Ureter (tissue), 1 donor: ENCODE results near the gene PAXIP1. TPM values are rescaled to one million over a fixed set of nuclear protein-coding genes. Genes with fewer than 3 reads are reported as not detected.
A peak's percentile ranks its signal among the peaks of the same experiment; 100 is the strongest.
"Not testable (repeated sequence)": the region's sequence is repeated elsewhere in the genome, so short reads cannot be mapped to it uniquely, and the experiment has no call there.

Source experiments
- DNase-seq: peaks from one replicate; pipeline ENCODE4 v3.0.0-alpha.2; 2020; ENCODE audit warnings: low spot score
- total RNA-seq: library from RNA; stranded (reverse); gene quantifications from one replicate; pipeline ENCODE4 v1.2.4, GENCODE V29; 2023
- donor health status: DM: yes; HTN: yes; CAD: no.

Gene PAXIP1
- total RNA-seq, 1 donor from 2014 or later, result 16.4 TPM

DNA sequence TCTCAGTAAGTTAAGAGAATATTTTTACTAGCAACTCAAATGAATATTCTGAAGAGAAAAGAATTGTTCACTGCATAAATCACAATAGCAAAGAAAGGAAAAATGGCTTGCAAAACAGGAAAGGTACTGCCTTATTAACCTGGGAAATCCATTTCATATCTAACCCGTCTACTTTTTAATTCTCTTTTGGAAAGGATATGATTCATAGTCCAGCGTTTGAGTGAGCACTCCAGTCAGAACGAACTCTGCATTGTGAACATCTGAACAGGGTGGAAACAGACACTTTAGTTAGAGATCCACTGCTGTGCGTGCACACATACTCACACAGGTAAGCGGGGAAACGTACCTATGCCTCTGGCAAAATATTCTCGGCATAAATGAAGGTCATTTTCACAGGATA is 56.8 kb downstream of the PAXIP1 start:
- no peak for DNase-seq

GRCh38 chr7:154943906-154944305 is 59.0 kb downstream of the PAXIP1 start:
- no peak for DNase-seq

DNA sequence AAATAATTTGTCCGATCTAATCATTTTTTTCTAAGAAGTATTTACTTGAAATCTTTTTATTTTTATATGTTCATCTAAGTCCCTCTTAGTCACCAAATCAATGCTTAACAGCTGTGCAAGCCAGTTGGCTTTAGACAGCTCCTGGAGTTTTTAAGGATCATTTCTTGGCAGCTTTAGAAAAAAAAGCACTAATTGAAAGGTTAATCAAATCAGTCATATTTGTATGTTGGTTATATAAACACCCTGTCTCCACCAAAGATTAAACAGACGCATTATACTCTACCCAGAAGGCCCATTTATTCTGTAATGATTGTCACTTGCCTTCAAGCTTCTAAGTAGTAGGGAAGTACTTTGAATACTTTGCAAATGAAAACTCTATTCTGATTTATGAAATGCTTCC is 60.2 kb downstream of the PAXIP1 start:
- no peak for DNase-seq

- no peak for DNase-seq
Observed at GRCh38 chr7:154937837-154938236, 65.1 kb downstream of the PAXIP1 start.

GRCh38 chr7:154934353-154934952 is 68.5 kb downstream of the PAXIP1 start:
- not testable (repeated sequence) for DNase-seq

DNA sequence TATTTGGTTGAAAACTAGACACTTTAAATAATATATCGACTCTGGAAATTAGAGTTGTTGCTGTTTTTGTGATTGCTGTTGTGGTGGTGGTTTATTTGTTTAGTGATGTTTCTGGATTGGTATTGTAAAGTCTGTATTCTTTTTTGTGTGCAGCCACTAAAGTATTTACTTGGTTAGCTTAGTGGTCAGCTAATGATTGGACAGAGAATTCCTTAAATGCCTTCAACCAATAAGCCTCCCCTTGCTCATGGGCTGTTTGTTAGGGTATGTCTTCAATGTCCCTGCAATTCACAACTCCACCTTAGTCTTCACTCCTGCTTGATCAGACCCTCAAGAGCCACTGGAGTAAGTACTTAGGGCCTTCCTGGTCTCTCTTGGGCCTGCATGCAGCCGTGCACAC is 71.0 kb downstream of the PAXIP1 start:
- DNase-seq, result no peak

GRCh38 chr7:154929006-154929726 is 73.8 kb downstream of the PAXIP1 start:
- DNase-seq, result no peak

DNA sequence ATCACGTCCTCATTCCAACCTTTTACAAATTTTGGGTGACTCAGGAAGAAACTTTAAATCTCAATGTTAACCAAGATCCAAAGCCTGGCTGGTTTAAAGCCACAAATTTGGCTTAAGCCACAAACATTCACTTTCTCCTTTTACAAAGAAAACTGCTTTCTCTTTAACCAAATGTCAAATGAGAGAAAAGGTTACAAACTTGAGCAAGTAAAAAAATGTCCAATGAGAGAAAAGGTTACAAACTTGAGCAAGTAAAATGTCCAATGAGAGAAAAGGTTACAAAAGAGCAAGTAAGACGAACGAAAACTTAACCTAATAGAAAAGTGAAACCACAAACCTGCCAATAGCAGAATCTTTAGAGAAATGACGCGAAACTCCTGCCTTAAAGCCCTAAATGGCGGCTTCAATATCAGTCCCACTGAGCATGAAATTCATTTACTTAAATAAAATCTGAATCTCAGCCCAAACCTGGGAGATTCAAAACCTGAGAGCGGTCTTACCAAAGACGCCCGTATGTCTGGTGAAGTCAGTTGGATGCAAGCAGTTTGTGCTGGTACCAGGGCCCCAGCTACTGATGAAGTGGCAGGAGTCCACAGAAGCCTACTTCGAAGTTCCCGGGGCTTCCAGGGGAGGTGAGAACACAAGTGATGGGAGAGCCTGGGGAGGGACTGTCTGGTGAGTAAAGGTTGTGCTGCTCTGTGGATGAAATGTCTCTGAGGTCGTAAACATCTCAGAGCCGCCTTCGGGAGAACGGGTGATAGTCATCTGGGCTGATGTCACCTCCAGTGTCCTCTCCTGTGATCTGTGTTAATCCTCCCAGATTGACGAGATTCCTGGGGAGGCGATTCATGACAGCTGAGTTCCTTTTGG is 74.6 kb downstream of the PAXIP1 start:
- no peak for DNase-seq

GRCh38 chr7:154927624-154928125 is 75.2 kb downstream of the PAXIP1 start:
- peak; percentile 83 for DNase-seq

GRCh38 chr7:154922472-154922871 is 80.5 kb downstream of the PAXIP1 start:
- not testable (repeated sequence) for DNase-seq

DNA sequence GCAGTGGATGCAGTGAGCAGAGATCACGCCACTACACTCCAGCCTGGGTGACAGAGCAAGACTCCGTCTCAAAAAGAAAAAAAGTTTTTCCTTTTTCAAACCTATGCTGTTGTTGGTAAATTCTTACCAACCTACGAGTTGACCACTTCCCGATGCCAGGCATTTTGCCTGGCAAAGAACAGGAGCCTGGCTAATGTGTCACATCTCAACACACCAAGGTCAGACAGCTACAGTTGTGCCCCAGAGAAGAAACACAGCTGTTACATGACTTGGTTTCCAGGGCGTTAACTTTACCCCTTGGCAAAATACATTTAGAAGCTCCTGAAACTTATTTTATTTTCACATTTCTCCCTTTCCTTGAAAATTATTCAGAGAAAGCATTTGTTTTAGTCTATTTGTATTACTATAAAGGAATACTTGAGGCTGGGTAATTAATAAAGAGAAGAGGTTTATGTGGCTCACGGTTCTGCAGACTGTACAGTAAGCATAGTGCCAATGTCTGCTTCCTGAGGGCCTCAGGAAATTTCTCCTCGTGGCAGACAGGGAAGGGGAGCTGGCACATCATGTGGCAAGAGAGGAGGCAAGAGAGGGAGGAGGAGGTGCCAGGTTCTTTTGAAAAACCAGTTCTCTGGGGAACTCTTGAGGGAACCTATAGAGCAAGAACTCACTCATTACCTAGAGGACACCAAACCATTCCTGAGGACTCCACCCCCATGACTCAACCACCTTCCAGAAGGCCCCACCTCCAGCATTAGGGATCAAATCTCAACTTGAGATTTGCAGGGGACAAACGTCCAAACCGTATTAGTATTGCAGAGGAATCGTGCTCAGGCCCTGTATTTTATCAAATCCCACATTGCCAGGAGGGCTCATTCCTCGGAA is 83.3 kb downstream of the PAXIP1 start:
- DNase-seq, result no peak

DNA sequence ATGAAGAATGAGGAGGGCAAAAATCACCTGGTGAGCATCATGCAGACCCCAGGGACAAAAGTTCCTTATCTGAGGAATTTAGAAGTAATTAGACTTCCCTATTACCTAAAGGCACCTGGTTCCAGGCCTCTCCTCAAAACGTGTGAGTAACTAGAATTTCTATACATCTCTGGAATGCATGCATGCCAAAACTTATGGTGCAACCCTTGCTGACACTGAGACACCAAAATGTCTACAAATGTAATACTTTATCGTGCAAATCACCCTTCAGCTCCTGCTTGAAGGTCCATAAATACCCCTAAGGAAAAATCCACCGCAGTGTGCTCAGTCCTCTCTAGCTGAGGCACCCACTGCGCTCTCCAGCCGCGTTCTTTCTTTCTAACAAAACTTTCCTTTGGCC is 84.2 kb downstream of the PAXIP1 start:
- no peak for DNase-seq

- DNase-seq, result no peak
Observed at GRCh38 chr7:154918266-154918665, 84.7 kb downstream of the PAXIP1 start.

- DNase-seq, result no peak
Observed at GRCh38 chr7:154917808-154918160, 85.1 kb downstream of the PAXIP1 start.

DNA sequence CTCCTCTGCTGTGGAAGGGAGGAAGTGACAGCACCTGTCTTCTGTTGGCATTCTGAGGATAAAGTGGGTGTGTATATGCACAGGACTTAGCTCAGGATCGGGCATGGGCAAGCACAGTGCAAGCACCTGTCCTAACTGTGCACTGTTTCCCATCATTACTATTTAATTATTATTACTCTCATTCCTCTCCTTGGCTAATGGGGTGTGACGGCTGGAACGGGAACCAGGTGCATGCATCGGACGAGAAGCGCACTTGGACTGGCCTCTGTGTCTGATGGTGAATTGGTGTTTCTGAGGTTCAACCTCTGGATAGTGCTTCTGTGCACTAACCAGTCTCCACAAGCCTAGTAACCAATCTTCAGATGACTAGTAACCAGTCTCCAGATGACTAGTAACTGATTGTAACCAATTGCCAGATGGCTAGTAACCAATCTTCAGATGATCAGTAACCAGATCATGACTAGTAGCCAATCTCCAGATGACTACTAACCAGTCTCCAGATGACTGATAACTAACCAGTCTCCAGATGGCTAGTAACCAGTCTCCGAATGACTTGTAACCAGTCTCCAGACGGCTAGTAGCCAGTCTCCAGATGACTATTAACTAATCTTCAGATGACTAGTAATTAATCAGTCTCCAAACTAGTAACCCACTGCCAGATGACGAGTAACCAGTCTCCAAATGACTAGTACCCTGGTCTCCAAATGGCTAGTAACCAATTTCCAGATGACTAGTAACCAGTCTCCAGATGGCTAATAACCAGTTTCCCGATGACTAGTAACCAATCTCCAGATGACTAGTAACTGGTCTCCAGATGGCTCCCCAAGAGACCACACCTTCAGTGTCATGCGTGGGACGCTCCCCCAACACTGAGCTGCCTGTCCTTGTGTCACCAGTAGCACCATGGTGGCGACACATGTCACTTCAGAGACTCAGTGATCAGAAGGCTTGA is 85.8 kb downstream of the PAXIP1 start:
- no peak for DNase-seq

GRCh38 chr7:154916381-154916780 is 86.5 kb downstream of the PAXIP1 start:
- no peak for DNase-seq

- DNase-seq, result no peak
Observed at GRCh38 chr7:154915600-154915999, 87.3 kb downstream of the PAXIP1 start.

DNA sequence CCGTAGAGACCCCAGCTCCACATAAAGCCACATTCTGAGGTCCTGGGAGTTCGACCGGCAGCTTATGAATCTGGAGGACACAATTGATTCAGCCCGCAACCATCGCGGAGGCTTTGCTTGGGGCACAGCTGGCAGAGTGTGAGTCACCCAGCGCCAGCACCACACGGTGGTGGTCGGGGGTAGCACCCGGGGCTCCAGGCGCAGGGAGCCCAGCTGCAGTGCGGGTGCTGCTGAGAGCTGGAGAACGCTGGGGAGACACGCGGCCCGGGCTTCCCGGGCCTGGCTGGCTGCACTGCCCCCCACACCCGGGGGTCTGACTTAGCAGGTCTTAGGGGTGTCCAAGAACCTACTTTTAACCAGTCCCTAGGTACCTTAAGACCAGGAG is 87.9 kb downstream of the PAXIP1 start:
- no peak for DNase-seq

DNA sequence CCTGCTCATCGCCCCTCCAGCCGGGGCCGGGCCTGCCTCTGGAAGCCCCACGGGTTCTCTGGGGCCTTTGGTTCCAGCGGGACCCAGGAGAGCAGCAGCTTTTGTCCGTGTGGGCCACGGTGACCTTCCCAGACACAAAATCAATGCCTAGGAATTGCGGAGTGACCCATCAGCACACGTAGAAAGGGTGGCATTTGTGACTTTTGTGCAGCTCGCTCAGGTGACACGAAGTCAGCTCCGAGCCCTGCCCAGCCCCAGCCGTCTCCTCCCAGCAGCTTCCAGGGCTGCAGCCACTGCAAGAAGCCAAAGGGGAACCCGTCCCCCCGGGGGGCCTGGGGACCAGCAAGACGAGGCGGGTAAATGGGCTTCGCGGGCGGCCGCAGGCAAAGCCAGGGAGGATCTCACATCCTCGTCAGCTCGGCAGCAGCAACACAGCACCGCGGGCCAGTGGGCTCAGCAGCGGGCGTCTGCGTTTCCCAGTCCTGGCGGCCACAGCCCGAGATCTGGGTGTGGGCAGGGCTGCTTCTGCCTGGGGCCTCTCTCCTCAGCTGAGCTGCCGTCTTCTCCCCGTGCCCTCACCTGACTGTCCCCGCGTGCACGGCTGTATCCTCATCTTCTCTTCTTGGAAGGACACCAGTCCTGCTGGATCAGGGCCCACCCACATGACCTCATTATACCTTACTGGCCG is 88.5 kb downstream of the PAXIP1 start:
- no peak for DNase-seq
